COLO829 (cell line): ENCODE measurements around the gene MEIKIN.

Experiments
- DNase-seq: peaks from one replicate; pipeline ENCODE4 v3.0.0; 2012; ENCODE audit warnings: low spot score

The MEIKIN gene

GRCh38 chr5:131945551-131946168, at the start of gene MEIKIN:
TSS of gene MEIKIN (minus strand) at chr5:131945663. CDS start at chr5:131945505, 158 bp downstream.
- DNase-seq: no peak

- no peak for DNase-seq
Observed at GRCh38 chr5:131994533-131995226, 49.2 kb upstream of the MEIKIN start.

GRCh38 chr5:131994090-131994489, 48.6 kb upstream of the MEIKIN start:
- no peak for DNase-seq

GRCh38 chr5:131993676-131994075, 48.2 kb upstream of the MEIKIN start:
- DNase-seq: no peak

GRCh38 chr5:131992370-131992769, 46.9 kb upstream of the MEIKIN start:
- no peak for DNase-seq

GRCh38 chr5:131991593-131992324, 46.3 kb upstream of the MEIKIN start:
- DNase-seq: no peak

- no peak for DNase-seq
Observed at GRCh38 chr5:131990716-131991115, 45.3 kb upstream of the MEIKIN start.

- no peak for DNase-seq
Observed at GRCh38 chr5:131988601-131989000, 43.1 kb upstream of the MEIKIN start.

GRCh38 chr5:131987251-131987650, 41.8 kb upstream of the MEIKIN start:
- DNase-seq: no peak

- no peak for DNase-seq
Observed at GRCh38 chr5:131986161-131986912, 40.9 kb upstream of the MEIKIN start.

GRCh38 chr5:131984956-131985665, 39.6 kb upstream of the MEIKIN start:
- no peak for DNase-seq

GRCh38 chr5:131983244-131983771, 37.8 kb upstream of the MEIKIN start:
- peak; percentile 13 for DNase-seq

GRCh38 chr5:131981516-131981915, 36.1 kb upstream of the MEIKIN start:
- DNase-seq: no peak

GRCh38 chr5:131980696-131981095, 35.2 kb upstream of the MEIKIN start:
- DNase-seq: no peak

- DNase-seq: no peak
Observed at GRCh38 chr5:131979816-131980215, 34.4 kb upstream of the MEIKIN start.

- DNase-seq: no peak
Observed at GRCh38 chr5:131977212-131977604, 31.7 kb upstream of the MEIKIN start.

GRCh38 chr5:131976414-131977211, 31.1 kb upstream of the MEIKIN start:
- DNase-seq: no peak

GRCh38 chr5:131974956-131975726, 29.7 kb upstream of the MEIKIN start:
- no peak for DNase-seq

- DNase-seq: no peak
Observed at GRCh38 chr5:131974622-131974955, 29.1 kb upstream of the MEIKIN start.

GRCh38 chr5:131974016-131974415, 28.6 kb upstream of the MEIKIN start:
- DNase-seq: no peak
